Panc1 (cell line): ENCODE data around the gene GIGYF1.
"Not testable (repeated sequence)": the region's sequence is repeated elsewhere in the genome, so short reads cannot be mapped to it uniquely, and the experiment has no call there.

Experiments used
- CTCF ChIP-seq: fragments of 450-650 bp; IDR thresholded peaks from 2 replicates; pipeline ENCODE4 v1.5.1; 2017; ENCODE audit warnings: mild to moderate bottlenecking
- POLR2AphosphoS5 ChIP-seq: IDR thresholded peaks from 2 replicates; pipeline ENCODE4 v1.6.1; 2012; ENCODE audit warnings: mild to moderate bottlenecking, low read depth, low read length, moderate library complexity
- REST ChIP-seq, 2 experiments: IDR thresholded peaks; 2 replicates each; pipeline ENCODE4 v1.6.1; 2011 to 2012; ENCODE audit warnings: low read depth in 2 of 2, control low read depth in 1 of 2, low read length in 1 of 2, mild to moderate bottlenecking in 1 of 2, moderate library complexity in 1 of 2; ENCODE audit not compliant: insufficient read depth in 1 of 2
- SIN3A ChIP-seq: IDR thresholded peaks from 2 replicates; pipeline ENCODE4 v1.6.1; 2012; ENCODE audit warnings: low read depth, mild to moderate bottlenecking, low read length, moderate library complexity, borderline replicate concordance; ENCODE audit not compliant: insufficient read depth
- TCF7L2 ChIP-seq: IDR thresholded peaks from 2 replicates; pipeline ENCODE4 v1.6.1; 2011; ENCODE audit warnings: mild to moderate bottlenecking, low read depth, low read length, inconsistent platforms

GRCh38 chr7:100717073-100717472 lies 23.0 kb upstream of the GIGYF1 start:
- TF ChIP-seq CTCF; POLR2AphosphoS5; SIN3A; REST (IDR thresholded peaks at IDR 0.05; ENCODE audit: insufficient read depth in 1 of 2, low read depth in 2 of 2, low read length in 1 of 2); TCF7L2: not testable (repeated sequence)
